ACC112 (cell line): Measurements from ENCODE around the gene SERPINE1.
"Not testable (repeated sequence)": the region's sequence is repeated elsewhere in the genome, so short reads cannot be mapped to it uniquely, and the experiment has no call there.

Experiments used
- H2AFZ ChIP-seq: fragments of 200-600 bp; sonication (generic); one replicate; pipeline ENCODE4 v1.6.0; 2017; ENCODE audit warnings: antibody characterized with exemption, low read length; ENCODE audit not compliant: unreplicated experiment
- H3K27ac ChIP-seq: fragments of 200-600 bp; sonication (generic); 2 replicates; pipeline ENCODE4 v1.5.1; 2014; ENCODE audit warnings: low read depth, mild to moderate bottlenecking, antibody characterized with exemption, low read length, moderate library complexity
- H3K27me3 ChIP-seq: fragments of 200-600 bp; sonication (generic); 2 replicates; pipeline ENCODE4 v1.6.1; 2014; ENCODE audit warnings: mild to moderate bottlenecking, antibody characterized with exemption, low read length, moderate library complexity, mixed read lengths; ENCODE audit not compliant: insufficient read depth
- H3K36me3 ChIP-seq: fragments of 200-600 bp; sonication (generic); 2 replicates; pipeline ENCODE4 v1.6.1; 2016; ENCODE audit warnings: mild to moderate bottlenecking, antibody characterized with exemption, low read length, moderate library complexity, mixed read lengths; ENCODE audit not compliant: insufficient read depth
- H3K4me1 ChIP-seq: fragments of 200-600 bp; sonication (generic); one replicate; pipeline ENCODE4 v1.6.1; 2016; ENCODE audit warnings: low read length, mixed read lengths; ENCODE audit not compliant: insufficient read depth, unreplicated experiment, control insufficient read depth
- H3K4me3 ChIP-seq: fragments of 200-600 bp; sonication (generic); 2 replicates; pipeline ENCODE4 v1.5.1; 2014; ENCODE audit warnings: mild to moderate bottlenecking, low read depth, low read length
- H3K79me2 ChIP-seq: fragments of 200-600 bp; sonication (generic); one replicate; pipeline ENCODE4 v1.6.0; 2016; ENCODE audit warnings: low read length; ENCODE audit not compliant: control insufficient read depth, unreplicated experiment, insufficient read depth

SERPINE1 gene

DNA sequence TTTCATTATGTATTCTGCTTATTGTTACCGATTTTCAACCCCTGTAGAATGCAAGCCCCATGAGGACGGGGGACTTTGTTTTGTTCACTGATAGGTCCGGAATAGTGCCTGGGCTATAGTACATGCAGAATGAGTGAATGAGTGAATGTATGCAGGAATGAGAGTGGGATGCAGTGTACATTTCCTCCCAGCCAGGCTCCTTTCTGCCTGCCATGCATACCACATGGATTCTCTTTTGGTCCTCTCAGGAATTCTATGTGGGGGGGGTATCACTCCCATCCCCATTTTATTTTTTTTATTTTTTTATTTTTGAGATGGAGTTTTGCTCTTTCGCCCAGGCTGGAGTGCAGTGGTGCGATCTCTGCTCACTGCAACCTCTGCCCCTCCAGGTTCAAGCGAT lies 24.9 kb upstream of the SERPINE1 start:
- Histone ChIP-seq H3K27ac (peak overlapping the region; percentile 97), H2AFZ (no peak overlapping the region), H3K27me3 (no peaks in the 10 kb centered on the region), H3K4me3 (peak overlapping the region; percentile 58), H3K4me1 (peaks cover 59% of the 10 kb centered on the region), H3K36me3 (no peaks in the 10 kb centered on the region), H3K79me2 (peaks cover 32% of the 10 kb centered on the region)

DNA sequence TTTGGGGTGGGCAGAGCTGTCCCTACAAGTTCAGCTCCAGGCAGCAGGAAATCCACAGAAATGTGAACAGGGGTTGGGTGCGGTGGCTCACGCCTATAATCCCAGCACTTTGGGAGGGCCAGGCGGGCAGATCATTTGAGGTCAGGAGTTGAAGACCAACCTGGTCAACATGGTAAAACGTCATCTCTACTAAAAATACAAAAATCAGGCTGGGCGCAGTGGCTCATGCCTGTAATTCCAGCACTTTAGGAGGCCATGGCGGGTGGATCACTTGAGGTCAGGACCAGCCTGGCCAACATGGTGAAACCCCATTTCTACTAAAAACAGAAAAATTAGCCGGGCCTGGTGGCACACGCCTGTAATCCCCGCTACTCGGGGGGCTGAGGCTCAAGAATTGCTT lies 23.2 kb upstream of the SERPINE1 start:
- not testable (repeated sequence) for H3K4me3 ChIP-seq, H3K27me3 ChIP-seq, H2AFZ ChIP-seq, H3K36me3 ChIP-seq
- Histone ChIP-seq H3K27ac (peak overlapping the region; percentile 97), H3K79me2 (peaks cover 32% of the 10 kb centered on the region), H3K4me1 (peaks cover 61% of the 10 kb centered on the region)

DNA sequence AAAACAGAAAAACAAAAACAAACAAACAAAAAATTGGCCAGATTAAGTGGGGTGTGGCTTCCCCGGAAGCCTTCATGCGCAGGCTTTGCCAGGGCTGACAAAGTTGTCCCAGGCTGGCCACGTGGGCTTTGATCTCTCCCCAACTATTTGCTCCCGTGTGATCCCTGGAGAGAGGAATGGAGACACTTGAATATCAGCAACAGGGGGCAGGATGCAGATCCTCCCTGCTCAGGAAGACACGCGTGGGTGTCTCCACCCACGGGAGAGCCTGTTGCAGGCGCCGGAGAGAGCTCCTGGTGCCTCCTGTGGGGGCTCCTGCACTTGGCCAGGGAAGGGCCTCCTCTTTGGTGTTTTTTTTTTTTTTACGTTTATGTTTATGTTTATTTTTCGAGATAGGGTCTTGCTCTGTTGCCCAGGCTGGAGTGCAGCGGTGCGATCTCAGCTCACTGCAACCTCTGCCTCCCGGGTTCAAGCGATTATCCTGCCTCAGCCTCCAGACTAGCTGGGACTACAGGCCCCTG lies 22.7 kb upstream of the SERPINE1 start:
- Histone ChIP-seq H3K27me3 (no peaks in the 10 kb centered on the region), H3K27ac (peak overlapping the region; percentile 69), H2AFZ (no peak overlapping the region), H3K4me3 (no peak overlapping the region), H3K4me1 (peaks cover 64% of the 10 kb centered on the region), H3K79me2 (peaks cover 33% of the 10 kb centered on the region), H3K36me3 (no peaks in the 10 kb centered on the region)

DNA sequence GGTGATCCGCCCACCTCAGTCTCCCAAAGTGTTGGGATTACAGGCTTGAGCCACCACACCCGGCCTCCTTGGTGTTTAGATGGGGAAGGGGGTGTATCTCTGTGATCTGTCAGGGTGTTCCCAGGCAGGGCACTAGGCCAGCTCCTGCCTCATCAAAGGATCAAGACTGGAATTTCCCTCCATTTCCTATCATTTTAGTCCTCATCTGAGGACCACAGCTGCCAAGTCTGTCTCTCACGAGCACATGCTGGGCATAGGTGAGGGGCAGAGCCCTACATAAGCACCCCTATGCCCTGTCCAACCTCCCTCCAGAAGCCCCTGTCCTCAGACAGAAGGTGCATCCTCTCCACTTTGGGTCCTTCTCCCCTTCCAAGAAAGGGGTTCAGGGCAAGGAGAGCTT lies 22.1 kb upstream of the SERPINE1 start:
- Histone ChIP-seq H3K27ac (peak overlapping the region; percentile 69), H3K4me1 (peaks cover 61% of the 10 kb centered on the region)

DNA sequence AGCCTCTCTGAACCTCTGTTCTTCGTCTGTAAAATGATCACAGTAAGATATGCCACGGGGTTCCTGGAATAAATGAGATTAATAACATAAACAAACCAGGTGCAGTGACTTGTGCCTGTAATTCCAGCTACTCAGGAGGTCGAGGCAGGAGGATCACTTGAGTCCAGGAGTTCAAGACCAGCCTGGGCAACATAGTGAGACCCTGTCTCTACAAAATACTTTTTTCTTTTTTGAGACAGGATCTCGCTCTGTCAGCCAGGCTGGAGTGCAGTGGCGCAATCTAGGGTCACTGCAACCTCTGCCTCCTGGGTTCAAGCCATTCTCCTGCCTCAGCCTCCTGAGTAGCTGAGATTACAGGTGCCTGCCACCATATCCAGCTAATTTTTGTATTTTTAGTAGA lies 21.7 kb upstream of the SERPINE1 start:
- H3K4me3 ChIP-seq, H2AFZ ChIP-seq, H3K27me3 ChIP-seq, H3K36me3 ChIP-seq: not testable (repeated sequence)
- H3K4me1 ChIP-seq = peaks cover 59% of the 10 kb centered on the region
- H3K27ac ChIP-seq = peak overlapping the region; percentile 69
- peaks cover 35% of the 10 kb centered on the region for H3K79me2 ChIP-seq

More for the DNA sequence above, 22.1 kb upstream of the SERPINE1 start:
- Histone ChIP-seq H3K36me3 (no peaks in the 10 kb centered on the region), H3K27me3 (no peaks in the 10 kb centered on the region), H3K79me2 (peaks cover 35% of the 10 kb centered on the region), H3K4me3 (no peak overlapping the region), H2AFZ (no peak overlapping the region)

DNA sequence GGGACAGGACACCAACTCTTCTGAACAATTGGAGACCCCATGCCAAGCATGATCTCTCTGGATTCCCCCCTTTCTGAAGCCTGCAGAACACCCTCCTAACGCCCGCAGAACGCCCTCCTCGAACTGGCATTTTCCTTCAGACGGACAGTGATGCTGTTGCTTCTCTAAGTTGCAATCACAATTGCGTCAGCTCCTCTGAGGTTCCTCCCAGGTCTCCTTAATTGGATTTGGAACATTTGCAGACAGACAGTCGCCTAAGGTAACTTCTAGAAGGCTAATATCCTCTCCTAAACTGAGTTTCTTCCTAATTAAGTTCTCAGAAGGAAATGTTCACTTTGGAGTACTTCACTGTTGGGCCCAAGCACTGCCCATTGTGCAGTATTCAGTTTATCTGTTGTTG lies 20.5 kb upstream of the SERPINE1 start:
- peak overlapping the region; percentile 16; the same call in 1 of the 2 replicates for H3K27ac ChIP-seq

DNA sequence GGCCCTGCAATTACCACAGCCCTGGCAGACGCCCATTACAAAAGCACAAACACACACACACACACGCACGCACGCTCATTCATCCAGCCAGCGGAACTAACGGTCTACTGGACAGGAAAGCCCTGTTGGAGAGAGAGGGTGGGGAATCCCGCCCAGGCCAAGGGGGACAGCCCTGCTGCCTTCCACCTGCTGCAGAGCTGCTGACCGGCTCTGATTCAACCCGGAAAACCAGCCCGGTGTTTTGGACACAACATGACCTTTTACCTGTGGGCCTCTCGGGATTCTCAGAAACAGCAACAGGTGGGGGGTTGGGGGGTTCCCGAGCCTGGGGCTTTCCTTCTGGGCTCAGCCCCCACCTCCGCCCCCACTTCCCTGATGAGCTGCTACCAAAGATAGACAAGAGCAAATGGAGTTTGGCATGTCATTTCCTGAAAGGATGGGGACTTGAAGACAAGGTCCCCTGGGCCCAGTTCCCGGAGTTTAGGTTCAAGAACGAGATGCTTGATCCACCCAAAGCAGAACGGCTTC lies 18.5 kb upstream of the SERPINE1 start:
- Histone ChIP-seq H3K4me1 (peaks cover 57% of the 10 kb centered on the region), H3K27ac (peak overlapping the region; percentile 71), H3K4me3 (no peak overlapping the region), H3K36me3 (no peaks in the 10 kb centered on the region), H3K79me2 (peaks cover 14% of the 10 kb centered on the region), H2AFZ (no peak overlapping the region), H3K27me3 (no peaks in the 10 kb centered on the region)

More for the DNA sequence above, 20.5 kb upstream of the SERPINE1 start:
- Histone ChIP-seq H3K36me3 (no peaks in the 10 kb centered on the region), H3K79me2 (peaks cover 31% of the 10 kb centered on the region), H2AFZ (no peak overlapping the region), H3K27me3 (no peaks in the 10 kb centered on the region), H3K4me3 (no peak overlapping the region), H3K4me1 (peaks cover 53% of the 10 kb centered on the region)

DNA sequence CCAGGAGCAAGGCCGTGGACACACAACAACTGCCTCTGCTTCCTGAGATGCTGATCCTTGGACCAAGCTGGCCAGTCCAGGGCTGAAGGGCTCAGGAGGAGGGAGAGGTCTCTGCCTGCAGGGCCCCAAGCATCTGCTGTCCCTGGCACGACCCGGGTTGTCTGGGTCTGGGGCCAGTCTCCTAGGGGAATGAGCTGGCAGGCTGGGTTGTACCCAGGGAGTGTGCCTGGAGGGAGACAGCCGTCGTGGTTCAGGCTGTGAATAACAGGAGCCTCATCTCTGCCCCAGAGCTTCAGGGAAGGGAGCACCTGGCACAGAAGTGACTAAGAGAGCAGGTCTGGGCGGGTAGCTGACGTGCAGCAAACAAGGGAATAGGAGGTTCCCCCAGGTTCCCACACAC lies 17.9 kb upstream of the SERPINE1 start:
- no peaks in the 10 kb centered on the region for H3K27me3 ChIP-seq
- peak overlapping the region; percentile 71 for H3K27ac ChIP-seq

DNA sequence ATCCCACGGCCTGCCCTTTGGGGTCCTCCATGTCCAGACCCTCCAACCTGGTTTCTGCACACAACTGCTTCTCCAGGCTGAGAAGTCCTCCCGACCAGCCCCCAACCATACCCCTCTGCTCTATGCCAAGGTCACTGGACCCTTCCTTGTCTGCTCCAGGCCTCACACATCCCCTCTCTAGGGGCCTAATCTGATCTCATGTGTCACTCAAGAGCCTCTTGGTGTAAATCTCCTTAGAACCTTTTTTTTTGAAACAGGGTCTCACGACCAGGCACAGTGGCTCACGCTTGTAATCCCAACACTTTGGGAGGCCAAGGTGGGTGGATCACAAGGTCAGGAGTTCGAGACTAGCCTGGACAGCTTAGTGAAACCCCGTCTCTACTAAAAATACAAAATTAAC lies 17.5 kb upstream of the SERPINE1 start:
- Histone ChIP-seq H3K4me3 (no peak overlapping the region), H3K27me3 (no peaks in the 10 kb centered on the region), H3K36me3 (no peaks in the 10 kb centered on the region), H3K4me1 (peaks cover 54% of the 10 kb centered on the region), H2AFZ (no peak overlapping the region), H3K27ac (peak overlapping the region; percentile 71), H3K79me2 (peaks cover 11% of the 10 kb centered on the region)

More for the DNA sequence above, 17.9 kb upstream of the SERPINE1 start:
- Histone ChIP-seq H3K36me3 (no peaks in the 10 kb centered on the region), H2AFZ (no peak overlapping the region), H3K4me3 (no peak overlapping the region), H3K79me2 (peaks cover 11% of the 10 kb centered on the region), H3K4me1 (peaks cover 54% of the 10 kb centered on the region)

DNA sequence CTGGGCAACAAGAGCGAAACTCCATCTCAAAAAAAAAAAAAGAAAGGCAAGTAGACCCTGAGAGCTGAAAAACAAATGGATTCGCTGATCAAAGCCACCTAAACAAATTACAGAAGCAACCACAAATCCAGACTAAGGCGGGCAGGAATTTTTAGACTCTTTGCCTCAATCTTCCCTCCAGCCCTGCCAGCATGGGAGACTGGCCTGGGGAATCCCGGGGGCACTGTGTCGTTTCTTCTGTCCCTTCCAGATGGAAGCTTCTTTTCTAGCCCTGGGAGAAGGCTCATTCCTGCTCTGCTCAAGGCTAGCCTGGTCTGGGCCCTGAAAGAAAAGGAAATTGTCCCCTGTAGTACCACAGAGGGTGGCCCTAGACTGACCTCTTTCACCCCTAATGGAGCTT lies 15.6 kb upstream of the SERPINE1 start:
- H2AFZ ChIP-seq = no peak overlapping the region
- peak overlapping the region; percentile 100 for H3K27ac ChIP-seq
- no peaks in the 10 kb centered on the region for H3K27me3 ChIP-seq

DNA sequence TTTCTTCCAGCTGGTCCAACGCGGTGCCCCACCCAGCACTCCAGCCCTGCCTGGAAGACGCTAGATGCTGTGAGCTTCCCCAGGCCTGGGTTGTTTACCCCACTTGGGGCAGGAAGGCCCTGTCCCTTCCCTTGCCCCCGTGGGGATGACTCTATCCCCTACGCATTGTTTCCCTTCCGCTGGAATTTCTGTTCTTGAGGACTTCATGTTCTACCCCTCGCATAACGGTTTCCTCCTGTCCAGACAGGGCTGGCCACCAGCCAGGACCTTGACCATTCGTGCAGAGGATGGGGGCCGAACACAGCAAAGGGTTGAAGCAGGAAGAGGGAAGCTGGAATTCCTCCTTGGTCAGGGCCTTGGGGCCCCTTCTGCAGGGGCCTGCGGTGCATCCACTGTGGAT lies 14.7 kb upstream of the SERPINE1 start:
- Histone ChIP-seq H2AFZ (peak overlapping the region; percentile 40), H3K4me1 (peaks cover 53% of the 10 kb centered on the region), H3K79me2 (peaks cover 7% of the 10 kb centered on the region), H3K36me3 (no peaks in the 10 kb centered on the region), H3K27me3 (no peaks in the 10 kb centered on the region), H3K27ac (peak overlapping the region; percentile 100), H3K4me3 (no peak overlapping the region)

More for the DNA sequence above, 15.6 kb upstream of the SERPINE1 start:
- Histone ChIP-seq H3K4me1 (peaks cover 47% of the 10 kb centered on the region), H3K4me3 (no peak overlapping the region), H3K79me2 (peaks cover 9% of the 10 kb centered on the region), H3K36me3 (no peaks in the 10 kb centered on the region)
